Chondrocyte (in vitro differentiated cells): Measurements from ENCODE around the gene RNU6-1. TPM values are rescaled to one million over a fixed set of nuclear protein-coding genes. Genes with fewer than 3 reads are reported as not detected.

ENCODE experiments used
- DNase-seq: peaks from one replicate; pipeline ENCODE4 v3.0.0; 2021; ENCODE audit warnings: mixed read lengths, low spot score
- H3K27ac Mint-ChIP-seq: one replicate; pipeline ENCODE4 v1.8.0; 2021; ENCODE audit warnings: mild to moderate bottlenecking, moderate library complexity, mixed read lengths; ENCODE audit not compliant: unreplicated experiment
- H3K27me3 Mint-ChIP-seq: 2 replicates; pipeline ENCODE4 v1.8.0; 2021; ENCODE audit warnings: low read depth, mixed read lengths
- H3K36me3 Mint-ChIP-seq: 2 replicates; pipeline ENCODE4 v1.8.0; 2021; ENCODE audit warnings: low read depth, mixed read lengths
- H3K4me1 Mint-ChIP-seq: 2 replicates; pipeline ENCODE4 v1.8.0; 2021; ENCODE audit warnings: low read depth, mild to moderate bottlenecking, mixed read lengths
- H3K4me3 Mint-ChIP-seq: one replicate; pipeline ENCODE4 v1.8.0; 2021; ENCODE audit warnings: mild to moderate bottlenecking, moderate library complexity, mixed read lengths; ENCODE audit not compliant: unreplicated experiment
- H3K9me3 Mint-ChIP-seq: 2 replicates; pipeline ENCODE4 v1.8.0; 2021; ENCODE audit warnings: low read depth, mixed read lengths
- CTCF ChIP-seq: fragments of 200-600 bp; sonication (generic); IDR thresholded peaks from 2 replicates; pipeline ENCODE4 v1.5.0; 2021; ENCODE audit warnings: antibody characterized with exemption, mild to moderate bottlenecking, moderate library complexity
- total RNA-seq: library from RNA; stranded (reverse); gene quantifications from 3 replicates; pipeline ENCODE4 v1.2.1, GENCODE V29; 2021

The RNU6-1 gene
- total RNA-seq, 1 donor from 2014 or later = not detected

DNA sequence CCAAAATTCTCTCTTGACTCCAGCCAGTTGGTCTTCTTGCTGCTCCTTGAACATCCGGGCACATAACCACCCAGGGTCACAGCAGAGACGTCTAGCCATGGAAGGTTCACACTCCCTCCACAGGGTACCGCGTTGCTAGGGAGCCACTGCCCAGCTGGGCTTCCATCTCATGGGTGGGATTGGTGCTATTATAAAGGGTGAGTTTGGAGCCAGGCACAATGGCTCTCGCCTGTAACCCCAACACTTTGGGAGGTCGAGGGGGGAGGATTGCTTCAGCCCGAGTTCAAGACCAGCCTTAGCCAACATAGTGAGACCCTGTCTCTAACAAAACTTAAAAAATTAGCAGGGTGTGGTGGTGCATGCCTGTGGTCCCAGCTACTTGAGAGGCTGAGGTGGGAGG is 32.0 kb downstream of the RNU6-1 start:
- Mint-ChIP-seq H3K4me1 (no peaks in the 10 kb centered on the region), H3K36me3 (peaks cover 9% of the 10 kb centered on the region), H3K9me3 (no peaks in the 10 kb centered on the region), H3K27me3 (no peaks in the 10 kb centered on the region), H3K4me3 (no peak overlapping the region), H3K27ac (no peak overlapping the region)
- DNase-seq = no peak
- TF ChIP-seq CTCF = no peak

DNA sequence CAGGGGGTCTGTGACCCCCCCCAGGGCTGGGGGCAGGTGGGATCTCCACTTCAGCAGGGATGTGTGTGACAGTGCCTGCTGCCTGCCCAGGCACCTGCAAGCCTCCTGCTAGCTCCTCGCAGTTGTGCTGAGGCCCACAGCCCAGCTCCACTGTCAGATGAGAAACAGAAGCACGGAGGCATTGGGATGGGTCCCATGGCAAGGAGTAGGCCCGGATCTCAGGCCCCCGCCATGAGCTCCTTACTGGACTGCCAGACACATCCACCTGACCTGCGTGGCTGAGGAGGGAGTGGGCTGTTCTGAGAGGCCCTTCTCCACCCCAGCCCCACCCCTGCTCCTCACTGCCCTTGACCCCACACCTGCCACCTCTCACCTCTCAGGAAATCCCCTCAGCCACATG is 32.7 kb downstream of the RNU6-1 start:
- no peaks in the 10 kb centered on the region for H3K27me3 Mint-ChIP-seq
- TF ChIP-seq CTCF = no peak
- peaks cover 9% of the 10 kb centered on the region for H3K36me3 Mint-ChIP-seq

DNA sequence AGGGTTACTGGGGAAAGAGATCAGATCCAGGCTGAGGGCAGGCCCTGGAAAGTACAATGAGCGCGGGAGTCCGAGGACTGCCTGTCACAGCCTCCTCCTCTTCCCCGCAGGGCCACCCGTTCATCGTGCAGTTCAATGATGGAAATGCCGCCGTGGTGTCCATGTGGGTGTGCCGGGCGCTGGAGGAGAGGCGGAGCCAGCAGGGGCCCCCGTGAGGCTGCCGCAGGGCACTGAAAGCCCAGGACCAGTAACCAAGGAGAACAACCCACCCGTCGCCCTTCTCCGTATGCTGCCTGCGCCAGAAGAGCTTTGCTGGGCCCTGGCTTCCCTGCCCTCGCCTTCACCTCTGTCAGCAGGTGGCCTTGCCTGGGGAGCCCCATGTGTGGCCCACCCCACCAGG is 33.3 kb downstream of the RNU6-1 start:
- DNase-seq = peak; percentile 85
- Mint-ChIP-seq H3K27ac (no peak overlapping the region), H3K4me3 (no peak overlapping the region), H3K36me3 (peaks cover 9% of the 10 kb centered on the region), H3K9me3 (no peaks in the 10 kb centered on the region), H3K4me1 (no peaks in the 10 kb centered on the region), H3K27me3 (no peaks in the 10 kb centered on the region)
- no peak for TF ChIP-seq CTCF

More for the DNA sequence above, 32.7 kb downstream of the RNU6-1 start:
- no peak overlapping the region for H3K4me3 Mint-ChIP-seq
- no peaks in the 10 kb centered on the region for H3K4me1 Mint-ChIP-seq
- no peaks in the 10 kb centered on the region for H3K9me3 Mint-ChIP-seq
- DNase-seq = peak; percentile 59
- no peak overlapping the region for H3K27ac Mint-ChIP-seq

GRCh38 chr15:67805666-67806516 is 34.0 kb downstream of the RNU6-1 start:
- no peaks in the 10 kb centered on the region for H3K9me3 Mint-ChIP-seq
- no peak overlapping the region for H3K4me3 Mint-ChIP-seq
- no peaks in the 10 kb centered on the region for H3K27me3 Mint-ChIP-seq
- peaks cover 9% of the 10 kb centered on the region for H3K36me3 Mint-ChIP-seq
- no peak for TF ChIP-seq CTCF
- no peak overlapping the region for H3K27ac Mint-ChIP-seq
- H3K4me1 Mint-ChIP-seq = no peaks in the 10 kb centered on the region
- peak; percentile 59 for DNase-seq

DNA sequence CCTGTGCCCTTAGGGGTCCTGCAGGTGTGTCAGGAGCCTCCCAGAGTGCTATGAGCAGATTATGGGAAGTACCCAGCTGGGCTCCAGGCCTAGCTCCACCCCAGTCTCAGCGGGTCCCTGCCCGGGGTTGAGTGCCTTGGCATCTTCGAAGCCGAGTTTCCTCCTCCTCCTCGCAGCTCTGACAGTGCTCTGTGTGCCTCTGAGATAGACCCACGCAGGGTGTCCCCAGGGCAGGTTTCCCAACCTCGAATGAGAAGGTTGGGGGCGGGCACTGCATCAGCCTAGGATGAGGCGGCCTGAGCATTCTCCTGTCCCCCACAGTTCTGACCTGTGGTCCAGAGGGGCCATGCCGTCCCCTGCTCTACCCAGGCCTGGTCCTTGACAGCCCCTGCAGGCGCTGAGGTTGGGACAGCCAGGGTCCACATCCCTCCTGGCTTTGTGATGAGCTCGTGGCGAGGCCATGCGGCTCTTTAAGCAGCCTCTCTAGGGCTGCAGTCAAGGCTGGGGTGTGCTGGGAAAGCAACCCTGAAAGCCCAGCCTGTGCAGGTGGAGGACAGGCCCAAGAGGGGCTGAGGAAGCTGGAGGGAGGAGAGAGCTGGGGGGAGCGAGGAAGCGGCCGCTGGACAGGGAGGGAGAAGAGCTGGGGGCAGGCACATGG is 34.7 kb downstream of the RNU6-1 start:
- no peaks in the 10 kb centered on the region for H3K27me3 Mint-ChIP-seq
- H3K4me3 Mint-ChIP-seq = no peak overlapping the region
- H3K4me1 Mint-ChIP-seq = no peaks in the 10 kb centered on the region
- peak; percentile 75 for DNase-seq
- H3K9me3 Mint-ChIP-seq = no peaks in the 10 kb centered on the region
- peaks cover 9% of the 10 kb centered on the region for H3K36me3 Mint-ChIP-seq
- H3K27ac Mint-ChIP-seq = no peak overlapping the region
- no peak for TF ChIP-seq CTCF
